ENCODE results near the gene MARK4.

Gene MARK4

DNA sequence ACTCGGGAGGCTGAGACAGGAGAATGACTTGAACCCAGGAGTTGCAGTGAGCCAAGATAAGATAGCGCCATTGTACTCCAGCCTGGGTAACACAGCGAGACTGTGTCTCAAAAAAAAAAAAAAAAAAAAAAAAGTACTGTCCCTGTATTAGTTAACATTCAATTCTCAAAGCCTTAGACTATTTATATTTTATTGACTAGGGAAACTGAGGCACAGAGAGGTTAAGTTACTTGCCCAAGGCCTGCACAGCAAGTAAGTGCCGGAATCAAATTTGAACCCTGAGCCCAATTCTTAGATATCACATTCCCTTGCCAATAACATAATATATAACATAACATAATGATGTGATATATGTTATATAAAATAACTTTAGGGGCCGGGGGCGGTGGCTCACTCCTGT is 88.6 kb downstream of the MARK4 start:
- no peak for TF ChIP-seq TEAD4 (IDR thresholded peaks at IDR 0.05)
- no peak for TF ChIP-seq EP300 (IDR thresholded peaks at IDR 0.05; ENCODE audit: borderline replicate concordance)
- no peak for TF ChIP-seq RAD21 (IDR thresholded peaks at IDR 0.05; ENCODE audit: low read depth)
- TF ChIP-seq CEBPB (IDR thresholded peaks at IDR 0.05) = no peak
- TF ChIP-seq YY1 (IDR thresholded peaks at IDR 0.05; ENCODE audit: low read depth) = no peak
- no peak for TF ChIP-seq FOXM1 (IDR thresholded peaks at IDR 0.05; ENCODE audit: borderline replicate concordance, low read depth)
- no peak for TF ChIP-seq USF1 (IDR thresholded peaks at IDR 0.05)
- TF ChIP-seq TCF12 (IDR thresholded peaks at IDR 0.05; ENCODE audit: low read depth) = no peak
- no peak for TF ChIP-seq CREB1 (IDR thresholded peaks at IDR 0.05; ENCODE audit: low read depth)
- TF ChIP-seq NFIC (IDR thresholded peaks at IDR 0.05) = no peak
- no peak for TF ChIP-seq EGR1 (IDR thresholded peaks at IDR 0.05)
- no peak for TF ChIP-seq ZBTB7A (IDR thresholded peaks at IDR 0.05; ENCODE audit: low read depth)
- TF ChIP-seq REST (IDR thresholded peaks at IDR 0.05; ENCODE audit: low read depth) = no peak
- no peak for TF ChIP-seq TAF1 (IDR thresholded peaks at IDR 0.05; ENCODE audit: low read depth)
- TF ChIP-seq, protein P1, sequence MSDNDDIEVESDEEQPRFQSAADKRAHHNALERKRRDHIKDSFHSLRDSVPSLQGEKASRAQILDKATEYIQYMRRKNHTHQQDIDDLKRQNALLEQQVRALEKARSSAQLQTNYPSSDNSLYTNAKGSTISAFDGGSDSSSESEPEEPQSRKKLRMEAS (IDR thresholded peaks at IDR 0.05) = no peak

DNA sequence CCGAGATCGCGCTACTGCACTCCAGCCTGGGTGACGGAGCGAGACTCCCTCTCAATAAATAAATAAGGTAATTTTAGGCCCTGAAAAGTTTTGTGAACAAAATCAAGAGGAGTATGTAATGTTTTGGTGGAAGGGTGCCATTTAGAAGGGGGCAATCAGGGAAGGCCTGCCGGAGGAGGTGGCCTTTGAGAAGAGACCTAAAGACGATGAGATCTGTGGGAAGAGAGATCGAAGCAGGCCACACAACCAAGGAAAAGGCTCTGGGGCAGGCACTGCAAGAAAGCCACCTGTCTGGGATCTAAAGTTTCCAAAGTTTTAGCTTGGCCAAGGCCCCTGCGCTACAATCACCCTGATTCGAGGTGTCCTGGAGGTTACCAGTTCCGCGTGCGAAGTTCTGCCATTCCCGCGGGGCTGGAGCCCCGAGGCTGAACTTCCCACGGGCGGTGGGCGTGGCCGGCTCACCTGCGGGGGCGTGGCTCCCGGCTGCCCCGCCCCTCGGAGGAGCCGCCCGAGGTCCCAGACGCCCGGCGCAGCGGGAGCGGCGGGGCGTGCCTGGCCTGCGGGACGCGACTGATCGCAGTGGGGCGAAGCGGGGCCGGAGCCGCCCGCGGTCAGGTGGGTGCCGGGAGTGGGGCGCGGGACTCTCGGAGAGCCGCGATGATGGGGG is 89.3 kb downstream of the MARK4 start, which contains the start of gene KLC3:
TSS of gene KLC3 (plus strand) at position 519 of the 667 bp plus-strand sequence. CDS start 4,792 bp downstream, outside the sequence.
- TF ChIP-seq NFIC (IDR thresholded peaks at IDR 0.05) (no peak), TAF1 (IDR thresholded peaks at IDR 0.05; ENCODE audit: low read depth) (0 out of 2 replicates have a peak, but pooled peaks have one; percentile 12)
- TF ChIP-seq, protein P1 (IDR thresholded peaks at IDR 0.05) = peak; percentile 79

- TF ChIP-seq TCF12 (IDR thresholded peaks at IDR 0.05; ENCODE audit: low read depth) (no peak), RAD21 (IDR thresholded peaks at IDR 0.05; ENCODE audit: low read depth) (no peak), REST (IDR thresholded peaks at IDR 0.05; ENCODE audit: low read depth) (no peak)
Measured at GRCh38 chr19:45340899-45341453, 89.9 kb downstream of the MARK4 start.

- TF ChIP-seq NFIC (IDR thresholded peaks at IDR 0.05) = no peak
- no peak for TF ChIP-seq EGR1 (IDR thresholded peaks at IDR 0.05)
- no peak for TF ChIP-seq TAF1 (IDR thresholded peaks at IDR 0.05; ENCODE audit: low read depth)
- TF ChIP-seq TCF12 (IDR thresholded peaks at IDR 0.05; ENCODE audit: low read depth) = no peak
- TF ChIP-seq ZBTB7A (IDR thresholded peaks at IDR 0.05; ENCODE audit: low read depth) = no peak
Measured at GRCh38 chr19:45342911-45343310, 91.8 kb downstream of the MARK4 start.

- TF ChIP-seq REST (IDR thresholded peaks at IDR 0.05; ENCODE audit: low read depth) (no peak), CREB1 (IDR thresholded peaks at IDR 0.05; ENCODE audit: low read depth) (no peak), CEBPB (IDR thresholded peaks at IDR 0.05) (no peak), FOXM1 (IDR thresholded peaks at IDR 0.05; ENCODE audit: borderline replicate concordance, low read depth) (no peak), NFIC (IDR thresholded peaks at IDR 0.05) (no peak), RAD21 (IDR thresholded peaks at IDR 0.05; ENCODE audit: low read depth) (no peak), EP300 (IDR thresholded peaks at IDR 0.05; ENCODE audit: borderline replicate concordance) (no peak), TAF1 (IDR thresholded peaks at IDR 0.05; ENCODE audit: low read depth) (no peak), TCF12 (IDR thresholded peaks at IDR 0.05; ENCODE audit: low read depth) (no peak), TEAD4 (IDR thresholded peaks at IDR 0.05) (no peak), USF1 (IDR thresholded peaks at IDR 0.05) (no peak), EGR1 (IDR thresholded peaks at IDR 0.05) (no peak), YY1 (IDR thresholded peaks at IDR 0.05; ENCODE audit: low read depth) (no peak), ZBTB7A (IDR thresholded peaks at IDR 0.05; ENCODE audit: low read depth) (no peak)
- TF ChIP-seq, protein P1 (IDR thresholded peaks at IDR 0.05) = no peak
Measured at GRCh38 chr19:45344621-45345505, 93.8 kb downstream of the MARK4 start.
